NCI-H2107 (cell line): ENCODE results near the gene CREG1.
"Not testable (repeated sequence)": the region's sequence is repeated elsewhere in the genome, so short reads cannot be mapped to it uniquely, and the experiment has no call there.

Source experiments
- DNase-seq: peaks from one replicate; lab custom pipeline; 2025; lab: John Stamatoyannopoulos, UW

Gene CREG1

DNA sequence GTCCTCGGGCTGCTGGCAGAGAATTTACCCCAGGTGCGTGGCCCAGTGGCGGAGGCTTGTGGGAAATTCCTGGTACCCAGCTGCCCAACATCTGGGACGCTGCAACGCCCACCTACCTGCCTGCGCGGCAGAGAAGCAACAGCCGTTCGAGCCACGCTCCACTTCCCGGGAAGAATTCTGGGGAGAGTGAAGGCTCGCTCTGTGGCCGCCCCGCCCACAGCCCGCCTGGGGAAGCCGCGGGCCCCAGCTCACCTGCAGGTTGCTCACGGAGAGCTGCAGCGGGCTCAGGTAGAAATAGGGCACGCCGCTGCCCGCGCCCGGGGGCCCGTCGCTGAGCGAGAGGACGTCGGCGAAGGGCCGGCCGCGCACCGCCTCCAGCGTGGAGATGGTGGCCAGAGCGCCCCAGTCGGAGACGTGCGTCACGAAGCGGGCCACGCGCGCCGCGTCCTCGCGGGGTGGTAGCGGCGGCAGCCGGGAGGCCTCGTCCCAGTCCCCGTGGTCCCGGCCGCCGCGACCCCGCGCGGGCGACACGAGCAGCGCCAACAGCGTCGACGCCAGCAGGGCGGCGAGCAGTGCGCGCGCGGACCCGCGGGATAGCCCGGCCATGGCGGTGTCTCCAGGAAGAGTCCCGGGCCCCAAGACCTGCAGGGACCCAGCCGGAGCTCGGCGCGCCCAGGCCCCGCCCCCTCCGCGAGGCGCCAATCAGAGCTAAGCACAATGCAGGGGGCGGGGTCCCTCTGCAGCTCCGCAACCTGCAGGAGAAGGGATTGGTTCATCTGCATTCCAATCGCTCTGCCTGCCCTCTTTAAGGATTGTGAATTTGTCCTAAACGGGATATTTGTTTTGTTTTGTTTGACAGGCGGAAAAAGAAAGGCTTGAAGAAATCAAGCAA is at the start of gene CREG1:
TSS of gene CREG1 (minus strand) at position 627 of the 892 bp plus-strand sequence.
- DNase-seq, result peak; percentile 68

DNA sequence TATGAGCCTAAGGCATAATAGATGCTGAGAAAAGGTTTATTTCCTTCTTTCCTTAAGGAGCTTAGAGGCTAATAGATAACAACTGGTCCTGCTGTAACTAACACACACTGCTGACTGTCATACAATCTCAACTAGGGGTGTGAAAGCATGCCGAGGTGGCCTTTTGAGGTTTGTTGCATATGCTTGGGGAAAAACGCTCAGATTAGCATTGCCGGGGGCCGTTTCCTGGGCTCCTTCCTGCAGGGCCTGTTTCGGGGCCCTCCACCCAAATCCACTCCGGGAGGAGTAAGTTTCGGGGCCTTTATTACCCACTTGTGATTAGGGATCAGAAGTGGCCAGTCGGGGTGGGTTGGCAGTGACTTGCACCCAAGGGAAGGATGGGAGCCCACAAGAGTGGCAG is 49.3 kb upstream of the CREG1 start:
- no peak for DNase-seq

DNA sequence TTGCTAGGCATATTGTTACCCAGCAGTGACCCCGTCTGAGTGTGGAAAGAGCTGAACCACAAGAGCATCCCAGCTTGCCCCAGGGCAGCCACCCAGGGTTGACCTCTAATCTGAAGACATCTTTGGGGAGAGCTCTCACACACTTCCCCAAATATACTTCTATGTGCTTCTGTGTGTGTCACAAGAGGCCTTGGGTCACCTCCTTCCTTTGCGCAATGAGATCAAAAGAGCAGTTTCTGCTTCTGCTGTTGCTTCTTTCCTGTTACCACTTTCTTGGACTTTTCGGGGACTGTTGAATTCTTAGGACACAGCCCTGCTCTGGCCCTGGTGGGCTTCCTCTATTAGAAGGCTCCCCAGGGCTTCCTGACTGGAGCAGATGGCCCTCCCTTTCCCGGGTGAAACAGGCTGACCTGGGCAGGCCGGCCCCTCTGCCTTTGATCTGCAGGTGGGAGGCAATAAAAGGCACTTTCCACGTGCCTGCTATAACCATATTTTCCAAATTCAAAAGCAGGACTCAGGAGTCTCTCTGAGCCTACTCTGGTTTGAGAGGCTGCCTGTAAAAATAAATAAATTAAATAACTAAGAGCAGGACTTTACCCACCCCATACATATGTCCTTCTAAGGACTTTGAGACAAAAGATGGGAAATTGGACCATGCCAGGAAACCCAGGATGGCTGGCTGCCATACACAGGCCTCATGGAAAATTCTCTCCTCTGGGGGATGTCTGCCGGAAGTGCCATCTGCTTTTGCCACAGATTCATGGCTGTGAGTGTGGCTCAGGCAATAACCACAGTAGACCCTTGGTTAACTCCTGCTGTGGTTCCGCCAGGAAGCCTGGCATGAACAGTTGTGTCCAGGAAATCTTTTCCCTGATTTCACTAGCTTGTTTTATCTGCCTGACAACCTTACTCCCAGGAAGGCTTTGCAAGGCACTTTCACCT is 48.2 kb upstream of the CREG1 start:
- DNase-seq, result no peak

DNA sequence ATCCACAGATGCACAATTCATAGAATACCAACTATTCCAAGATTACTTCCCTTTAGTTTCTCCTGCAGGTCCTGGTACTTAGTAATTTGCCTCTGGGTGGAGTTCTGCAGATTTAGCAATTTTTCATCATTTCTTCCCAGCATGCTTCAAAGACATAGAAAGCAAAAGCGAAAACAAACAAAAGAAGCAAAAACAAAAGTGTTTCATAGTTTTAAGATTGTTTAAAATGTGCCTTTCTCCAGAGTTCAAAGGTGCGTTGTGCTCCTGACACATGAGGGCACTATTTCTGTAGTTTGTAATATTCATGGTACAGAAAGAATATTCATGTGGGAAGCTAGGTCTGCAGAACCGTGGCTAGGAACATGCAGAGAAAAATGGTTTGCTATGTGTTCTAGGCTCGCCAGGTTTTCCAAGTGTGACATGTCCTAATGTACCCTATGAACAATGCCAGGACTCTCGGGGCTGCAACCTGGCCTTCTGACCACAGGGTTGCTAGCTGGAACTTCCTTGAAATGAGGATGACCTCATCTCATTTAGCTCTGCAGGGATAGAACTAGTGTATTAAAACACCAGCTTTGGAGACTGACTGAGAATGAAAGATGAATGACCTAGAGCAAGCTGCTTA is 46.5 kb upstream of the CREG1 start:
- DNase-seq, result no peak

DNA sequence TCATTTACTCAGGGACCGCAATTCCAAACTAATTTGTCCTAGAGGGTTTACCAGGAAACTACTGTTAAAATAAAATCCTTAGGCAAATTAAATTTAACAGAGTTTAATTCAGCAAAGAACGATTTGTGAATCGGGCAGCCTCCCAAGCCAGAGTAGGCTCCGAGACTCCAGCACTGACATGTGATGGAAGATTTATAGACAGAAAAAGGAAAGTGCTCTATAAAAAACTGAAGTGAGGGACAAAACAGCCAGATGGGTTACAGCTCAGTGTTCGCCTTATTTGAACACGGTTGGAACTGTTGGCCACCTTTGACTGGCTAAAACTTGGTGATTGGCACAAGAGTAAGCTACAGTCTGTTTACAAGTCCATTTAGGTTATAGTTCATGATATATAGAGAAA is 41.3 kb upstream of the CREG1 start:
- DNase-seq, result no peak

DNA sequence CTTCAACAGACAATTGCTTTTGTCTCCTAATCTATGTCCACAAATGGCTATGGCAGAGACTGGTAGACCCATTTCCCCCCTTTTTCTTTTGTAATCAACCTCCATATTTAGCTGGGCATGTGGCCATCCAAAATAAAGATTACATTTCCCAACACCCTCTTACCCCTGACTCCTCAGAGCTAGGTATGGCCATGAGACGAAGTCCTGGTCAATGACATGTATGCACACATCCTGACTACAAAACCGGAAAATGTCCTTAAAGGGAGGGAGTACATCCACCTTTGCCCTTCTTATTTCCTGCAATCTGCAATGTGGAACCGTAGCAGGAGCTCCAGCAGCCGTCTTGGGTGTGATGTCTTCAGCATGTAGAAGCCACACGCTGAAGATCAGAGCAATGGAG is 40.3 kb upstream of the CREG1 start:
- DNase-seq, result no peak

DNA sequence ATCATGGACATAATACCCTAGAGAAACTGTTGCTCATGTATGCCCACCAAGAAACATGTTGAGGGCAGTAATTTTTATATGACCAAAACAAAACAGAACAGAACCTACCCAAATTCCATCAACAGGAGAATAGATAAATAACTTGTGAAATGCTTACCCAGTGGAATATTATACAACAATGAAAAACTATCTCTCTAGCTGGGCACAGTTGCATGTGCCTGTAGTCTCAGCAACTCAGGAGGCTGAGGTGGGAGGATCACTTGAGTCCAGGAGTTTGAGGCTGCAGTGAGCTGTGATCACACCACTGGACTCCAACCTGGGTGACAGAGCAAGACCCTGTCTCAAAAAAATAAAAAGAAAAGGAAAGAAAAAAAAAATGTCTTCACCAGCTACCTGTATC is 38.9 kb upstream of the CREG1 start:
- no peak for DNase-seq

DNA sequence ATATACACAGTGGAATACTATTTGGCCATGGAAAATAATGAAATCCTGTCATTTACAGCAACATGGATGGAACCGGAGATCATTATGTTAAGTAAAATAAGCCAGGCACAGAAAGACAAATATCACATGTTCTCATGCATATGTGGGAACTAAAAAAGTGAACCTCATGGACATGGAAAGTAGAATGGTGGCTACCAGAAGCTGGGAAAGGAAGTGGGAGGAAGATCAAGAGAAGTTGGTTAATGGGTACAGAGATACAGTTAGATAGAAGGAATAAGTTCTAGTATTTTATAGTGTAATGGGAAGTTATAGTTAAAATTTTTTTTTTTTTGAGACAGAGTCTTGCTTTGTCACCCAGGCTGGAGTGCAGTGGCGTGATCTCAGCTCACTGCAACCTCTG is 34.8 kb upstream of the CREG1 start:
- no peak for DNase-seq

GRCh38 chr1:167587872-167588271 is 34.3 kb upstream of the CREG1 start:
- no peak for DNase-seq

GRCh38 chr1:167587342-167587741 is 33.8 kb upstream of the CREG1 start:
- no peak for DNase-seq

GRCh38 chr1:167584581-167584980 is 31.0 kb upstream of the CREG1 start:
- no peak for DNase-seq

GRCh38 chr1:167582722-167583121 is 29.2 kb upstream of the CREG1 start:
- DNase-seq, result no peak

- DNase-seq, result no peak
Measured at GRCh38 chr1:167582064-167582463, 28.5 kb upstream of the CREG1 start.

DNA sequence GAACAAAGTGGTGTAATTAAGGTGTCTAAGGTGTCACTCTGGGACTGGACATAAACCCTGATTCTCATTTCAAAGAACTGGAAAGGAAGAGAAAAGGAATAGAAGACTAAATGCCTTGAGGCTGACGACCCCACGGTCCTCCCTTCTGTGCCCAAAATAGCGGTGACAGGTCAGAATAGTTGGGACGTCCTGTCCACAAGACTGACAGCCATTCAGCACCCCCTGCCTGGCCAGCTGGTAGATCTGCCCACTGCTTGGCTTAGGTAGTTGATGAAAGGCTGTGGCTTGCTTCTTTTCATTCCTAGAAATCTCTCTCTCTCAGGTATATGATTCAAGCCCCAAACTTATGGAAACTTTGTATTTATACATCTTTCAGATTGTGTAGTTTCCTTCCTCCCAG is 26.4 kb upstream of the CREG1 start:
- no peak for DNase-seq

- DNase-seq, result no peak
Measured at GRCh38 chr1:167578939-167579521, 25.5 kb upstream of the CREG1 start.

DNA sequence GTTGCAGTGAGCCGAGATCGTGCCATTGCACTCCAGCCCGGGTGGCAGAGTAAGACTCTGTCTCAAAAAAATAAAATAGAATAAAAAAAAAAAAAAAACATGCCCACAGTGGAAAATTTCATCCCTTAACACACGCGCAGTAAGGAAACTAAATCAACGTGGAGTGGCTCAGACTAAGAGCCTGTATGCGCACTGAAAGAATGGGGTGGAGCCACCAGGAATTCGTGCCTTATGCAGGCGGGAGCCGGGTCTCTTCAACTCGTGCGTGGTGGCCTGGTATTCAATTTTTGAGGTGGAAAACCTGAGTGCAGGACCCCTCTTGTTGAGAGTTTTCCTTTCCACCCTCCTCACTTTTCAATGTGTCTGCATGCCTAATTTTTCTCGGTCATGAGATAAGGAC is 22.1 kb upstream of the CREG1 start:
- DNase-seq, result no peak

DNA sequence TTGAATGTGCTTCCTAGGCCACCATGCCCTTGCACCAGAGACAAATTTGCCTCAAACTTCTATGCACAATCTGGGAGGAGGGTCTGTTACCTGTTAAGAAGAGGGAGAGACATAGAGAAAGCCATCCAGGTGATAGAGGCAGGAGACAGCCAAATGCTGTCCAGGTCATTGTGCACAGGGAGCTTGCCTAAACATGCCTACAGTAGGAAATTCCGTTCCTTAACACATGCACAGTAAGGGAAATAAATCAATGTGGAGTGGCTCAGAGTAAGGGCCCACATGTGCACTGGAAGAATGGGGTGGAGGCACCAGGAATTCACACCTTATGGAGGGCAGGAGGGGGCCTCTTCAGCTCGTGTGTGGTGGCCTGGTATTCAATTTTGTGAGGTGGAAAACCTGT is 19.5 kb upstream of the CREG1 start:
- no peak for DNase-seq

DNA sequence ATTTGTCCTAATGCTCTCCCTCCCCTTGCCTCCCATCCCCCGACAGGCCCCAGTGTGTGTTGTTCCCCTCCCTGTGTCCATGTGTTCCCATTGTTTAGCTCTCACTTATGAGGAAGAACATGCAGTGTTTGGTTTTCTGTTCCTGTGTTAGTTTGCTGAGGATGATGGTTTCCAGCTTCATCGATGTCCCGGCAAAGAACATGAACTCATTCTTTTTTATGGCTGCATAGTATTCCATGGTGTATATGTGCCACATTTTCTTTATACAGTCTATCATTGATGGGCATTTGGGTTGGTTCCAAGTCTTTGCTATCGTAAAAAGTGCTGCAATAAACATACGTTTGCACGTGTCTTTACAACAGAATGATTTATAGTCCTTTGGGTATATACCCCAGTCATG is 17.1 kb upstream of the CREG1 start:
- not testable (repeated sequence) for DNase-seq

DNA sequence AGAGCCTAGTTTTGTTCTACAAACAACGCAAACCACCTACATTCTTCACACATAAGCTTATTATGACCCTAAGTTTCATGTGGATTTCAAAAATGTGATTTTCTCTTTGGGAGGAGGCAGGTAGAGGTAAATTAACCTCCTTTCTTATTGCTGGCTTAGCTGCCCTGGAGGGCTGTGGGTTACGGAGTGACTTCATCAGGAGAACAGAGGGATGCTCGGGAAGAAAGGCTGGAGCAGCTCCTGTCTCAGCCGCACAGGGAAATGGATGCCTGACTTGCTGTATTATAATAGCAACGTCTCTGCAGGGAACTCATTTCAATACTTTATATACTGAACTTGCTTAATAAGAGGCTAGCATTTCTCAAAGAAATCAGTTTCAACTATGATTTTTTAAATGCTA is 14.1 kb upstream of the CREG1 start:
- no peak for DNase-seq

DNA sequence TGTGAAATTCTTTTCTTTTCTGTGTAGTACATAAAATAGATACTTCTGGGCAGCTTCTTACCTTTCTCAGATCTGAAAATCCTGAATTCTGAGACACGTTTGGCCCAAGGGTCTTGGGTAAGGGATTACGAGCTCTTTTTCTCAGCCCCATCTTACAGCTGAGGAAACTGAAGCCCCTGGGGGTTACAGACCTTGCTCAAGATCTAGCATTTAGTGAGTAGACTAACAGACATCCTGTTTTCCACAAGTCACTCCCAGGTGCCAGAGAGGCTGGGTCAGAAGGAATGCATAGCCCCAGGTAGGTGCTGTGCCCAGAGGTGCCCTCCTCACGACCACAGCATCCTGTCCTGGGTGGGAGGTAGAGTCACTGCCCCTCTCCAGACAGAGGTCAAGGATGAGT is 13.2 kb upstream of the CREG1 start:
- DNase-seq, result no peak

DNA sequence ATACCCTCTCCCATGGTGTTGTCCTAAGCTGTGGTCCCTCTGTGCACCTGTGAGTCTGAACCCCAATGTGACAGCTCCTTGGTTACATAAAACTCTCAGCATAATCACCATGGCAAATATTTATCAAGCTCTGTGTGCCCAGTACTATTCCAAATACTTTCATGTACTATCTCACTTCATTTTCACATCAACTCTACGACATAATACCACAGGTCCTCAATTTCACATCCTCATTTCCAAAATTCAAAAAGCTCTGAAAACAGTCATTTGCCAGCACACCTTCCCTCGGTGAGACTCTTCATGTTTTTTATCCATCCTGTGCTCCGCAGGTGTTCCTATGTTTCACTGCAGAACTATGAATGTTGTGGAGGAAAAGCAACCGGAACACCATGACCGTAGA is 12.4 kb upstream of the CREG1 start:
- DNase-seq, result no peak

- no peak for DNase-seq
Measured at GRCh38 chr1:167564612-167565270, 11.2 kb upstream of the CREG1 start.
